ENCODE data around the gene NOTO. TPM values are rescaled to one million over a fixed set of nuclear protein-coding genes. Genes with fewer than 3 reads are reported as not detected.

Gene NOTO
- total RNA-seq, 1 donor from 2014 or later = not detected

- no peak for TF ChIP-seq CTCF (IDR thresholded peaks at IDR 0.05; ENCODE audit: insufficient read depth, low read length, poor library complexity, severe bottlenecking)
- DNase-seq (ENCODE audit: low read depth) = no peak
Measured at GRCh38 chr2:73256618-73256922, 54.2 kb downstream of the NOTO start.

GRCh38 chr2:73257021-73257420 is 54.6 kb downstream of the NOTO start:
- DNase-seq (ENCODE audit: low read depth) = no peak
- Histone ChIP-seq H3K4me3 (ENCODE audit: low read depth, low read length) (no peak overlapping the region), H3K27me3 (ENCODE audit: control insufficient read depth, insufficient read depth, low read length) (no peaks in the 10 kb centered on the region), H3K36me3 (ENCODE audit: control insufficient read depth, insufficient read depth, low read length) (peaks cover 7% of the 10 kb centered on the region)
- no peak for TF ChIP-seq CTCF (IDR thresholded peaks at IDR 0.05; ENCODE audit: insufficient read depth, low read length, poor library complexity, severe bottlenecking)

More at GRCh38 chr2:73256618-73256922, 54.2 kb downstream of the NOTO start:
- H3K4me3 ChIP-seq (ENCODE audit: low read depth, low read length) = no peak overlapping the region
- H3K27me3 ChIP-seq (ENCODE audit: control insufficient read depth, insufficient read depth, low read length) = no peaks in the 10 kb centered on the region
- H3K36me3 ChIP-seq (ENCODE audit: control insufficient read depth, insufficient read depth, low read length) = peaks cover 9% of the 10 kb centered on the region

GRCh38 chr2:73257425-73258125 is 55.2 kb downstream of the NOTO start:
- TF ChIP-seq CTCF (IDR thresholded peaks at IDR 0.05; ENCODE audit: insufficient read depth, low read length, poor library complexity, severe bottlenecking) = no peak
- Histone ChIP-seq H3K36me3 (ENCODE audit: control insufficient read depth, insufficient read depth, low read length) (peaks cover 7% of the 10 kb centered on the region), H3K27me3 (ENCODE audit: control insufficient read depth, insufficient read depth, low read length) (no peaks in the 10 kb centered on the region), H3K4me3 (ENCODE audit: low read depth, low read length) (no peak overlapping the region)
- no peak for DNase-seq (ENCODE audit: low read depth)

GRCh38 chr2:73258186-73258912 is 56.0 kb downstream of the NOTO start:
- H3K4me3 ChIP-seq (ENCODE audit: low read depth, low read length) = no peak overlapping the region

GRCh38 chr2:73258913-73259215 is 56.5 kb downstream of the NOTO start:
- no peak for DNase-seq (ENCODE audit: low read depth)
- TF ChIP-seq CTCF (IDR thresholded peaks at IDR 0.05; ENCODE audit: insufficient read depth, low read length, poor library complexity, severe bottlenecking) = no peak
- Histone ChIP-seq H3K36me3 (ENCODE audit: control insufficient read depth, insufficient read depth, low read length) (peaks cover 5% of the 10 kb centered on the region), H3K4me3 (ENCODE audit: low read depth, low read length) (no peak overlapping the region), H3K27me3 (ENCODE audit: control insufficient read depth, insufficient read depth, low read length) (no peaks in the 10 kb centered on the region)

More at GRCh38 chr2:73258186-73258912, 56.0 kb downstream of the NOTO start:
- H3K27me3 ChIP-seq (ENCODE audit: control insufficient read depth, insufficient read depth, low read length) = no peaks in the 10 kb centered on the region
- no peak for TF ChIP-seq CTCF (IDR thresholded peaks at IDR 0.05; ENCODE audit: insufficient read depth, low read length, poor library complexity, severe bottlenecking)
- peaks cover 7% of the 10 kb centered on the region for H3K36me3 ChIP-seq (ENCODE audit: control insufficient read depth, insufficient read depth, low read length)
- no peak for DNase-seq (ENCODE audit: low read depth)

All from kidney epithelial cell (primary cell).